ENCODE results near the gene TMEM9. TPM values are rescaled to one million over a fixed set of nuclear protein-coding genes. Genes with fewer than 3 reads are reported as not detected.
A peak's percentile ranks its signal among the peaks of the same experiment; 100 is the strongest.

Gene TMEM9
- total and polyA plus RNA-seq, 9 of the 15 experiments (the other 6 are each of a cell fraction or from before 2014, with no cell fraction given): 30.4 to 107 (median 67.6) TPM

DNA sequence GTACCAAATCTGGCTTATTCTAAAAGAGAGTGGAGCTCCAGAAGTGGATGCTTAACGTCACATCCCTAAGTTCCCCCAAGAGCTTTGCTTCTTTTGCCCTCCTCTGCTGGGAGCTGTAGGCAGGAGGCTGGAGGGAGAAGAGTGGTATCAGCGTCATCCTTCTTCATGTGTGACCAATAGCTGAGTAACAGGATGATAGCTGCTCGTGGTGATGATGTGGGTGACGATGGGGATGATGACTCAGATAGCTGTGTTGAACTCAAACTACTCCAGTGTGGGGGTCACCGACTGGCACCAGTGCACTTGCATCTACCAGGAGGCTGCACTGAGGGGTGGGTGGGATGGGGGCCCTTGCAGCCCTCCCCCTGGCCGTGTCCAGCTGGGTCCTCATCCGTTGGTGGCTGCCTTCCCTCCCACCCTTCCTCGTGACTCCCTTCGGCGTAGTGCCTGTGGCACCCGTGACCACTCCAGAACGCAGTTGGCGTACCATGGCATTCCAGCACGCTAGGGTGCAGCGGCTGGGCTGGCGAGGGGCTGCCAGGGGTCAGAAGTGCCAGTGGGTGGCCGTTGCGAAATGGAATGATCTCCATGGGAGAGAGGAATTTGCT, 37.5 kb upstream of the TMEM9 start (continued):
- TF ChIP-seq BACH1 (tag; IDR thresholded peaks at IDR 0.05) (no peak), NR2F6 (CRISPR knock-in tag; IDR thresholded peaks at IDR 0.05) (no peak), BRF1 (IDR thresholded peaks at IDR 0.05; ENCODE audit: borderline replicate concordance, extremely low read depth, insufficient read length) (no peak), ZNF717 (CRISPR knock-in tag; IDR thresholded peaks at IDR 0.05) (no peak), ZFPM2 (CRISPR knock-in tag; IDR thresholded peaks at IDR 0.05) (no peak), ARID1B (IDR thresholded peaks at IDR 0.05) (peak; percentile 37; the same call in 1 of the 2 replicates), IFI16 (CRISPR knock-in tag; IDR thresholded peaks at IDR 0.05) (no peak), ZKSCAN8 (CRISPR knock-in tag; IDR thresholded peaks at IDR 0.05) (no peak), CREM (IDR thresholded peaks at IDR 0.05; ENCODE audit: low read depth) (peak; percentile 79), CCAR2 (IDR thresholded peaks at IDR 0.05; ENCODE audit: low read depth, low read length) (no peak)
- TF ChIP-seq, protein P1, sequence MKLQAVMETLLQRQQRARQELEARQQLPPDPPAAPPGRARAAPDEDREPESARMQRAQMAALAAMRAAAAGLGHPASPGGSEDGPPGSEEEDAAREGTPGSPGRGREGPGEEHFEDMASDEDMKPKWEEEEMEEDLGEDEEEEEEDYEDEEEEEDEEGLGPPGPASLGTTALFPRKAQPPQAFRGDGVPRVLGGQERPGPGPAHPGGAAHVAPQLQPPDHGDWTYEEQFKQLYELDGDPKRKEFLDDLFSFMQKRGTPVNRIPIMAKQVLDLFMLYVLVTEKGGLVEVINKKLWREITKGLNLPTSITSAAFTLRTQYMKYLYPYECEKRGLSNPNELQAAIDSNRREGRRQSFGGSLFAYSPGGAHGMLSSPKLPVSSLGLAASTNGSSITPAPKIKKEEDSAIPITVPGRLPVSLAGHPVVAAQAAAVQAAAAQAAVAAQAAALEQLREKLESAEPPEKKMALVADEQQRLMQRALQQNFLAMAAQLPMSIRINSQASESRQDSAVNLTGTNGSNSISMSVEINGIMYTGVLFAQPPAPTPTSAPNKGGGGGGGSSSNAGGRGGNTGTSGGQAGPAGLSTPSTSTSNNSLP (IDR thresholded peaks at IDR 0.05; ENCODE audit: borderline replicate concordance, low read depth, low read length): no peak
- TF ChIP-seq, protein P2, sequence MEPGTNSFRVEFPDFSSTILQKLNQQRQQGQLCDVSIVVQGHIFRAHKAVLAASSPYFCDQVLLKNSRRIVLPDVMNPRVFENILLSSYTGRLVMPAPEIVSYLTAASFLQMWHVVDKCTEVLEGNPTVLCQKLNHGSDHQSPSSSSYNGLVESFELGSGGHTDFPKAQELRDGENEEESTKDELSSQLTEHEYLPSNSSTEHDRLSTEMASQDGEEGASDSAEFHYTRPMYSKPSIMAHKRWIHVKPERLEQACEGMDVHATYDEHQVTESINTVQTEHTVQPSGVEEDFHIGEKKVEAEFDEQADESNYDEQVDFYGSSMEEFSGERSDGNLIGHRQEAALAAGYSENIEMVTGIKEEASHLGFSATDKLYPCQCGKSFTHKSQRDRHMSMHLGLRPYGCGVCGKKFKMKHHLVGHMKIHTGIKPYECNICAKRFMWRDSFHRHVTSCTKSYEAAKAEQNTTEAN (CRISPR knock-in tag; IDR thresholded peaks at IDR 0.05): no peak
- TF ChIP-seq, protein P3, sequence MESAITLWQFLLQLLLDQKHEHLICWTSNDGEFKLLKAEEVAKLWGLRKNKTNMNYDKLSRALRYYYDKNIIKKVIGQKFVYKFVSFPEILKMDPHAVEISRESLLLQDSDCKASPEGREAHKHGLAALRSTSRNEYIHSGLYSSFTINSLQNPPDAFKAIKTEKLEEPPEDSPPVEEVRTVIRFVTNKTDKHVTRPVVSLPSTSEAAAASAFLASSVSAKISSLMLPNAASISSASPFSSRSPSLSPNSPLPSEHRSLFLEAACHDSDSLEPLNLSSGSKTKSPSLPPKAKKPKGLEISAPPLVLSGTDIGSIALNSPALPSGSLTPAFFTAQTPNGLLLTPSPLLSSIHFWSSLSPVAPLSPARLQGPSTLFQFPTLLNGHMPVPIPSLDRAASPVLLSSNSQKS (CRISPR knock-in tag; IDR thresholded peaks at IDR 0.05): no peak
- TF ChIP-seq, protein P4, sequence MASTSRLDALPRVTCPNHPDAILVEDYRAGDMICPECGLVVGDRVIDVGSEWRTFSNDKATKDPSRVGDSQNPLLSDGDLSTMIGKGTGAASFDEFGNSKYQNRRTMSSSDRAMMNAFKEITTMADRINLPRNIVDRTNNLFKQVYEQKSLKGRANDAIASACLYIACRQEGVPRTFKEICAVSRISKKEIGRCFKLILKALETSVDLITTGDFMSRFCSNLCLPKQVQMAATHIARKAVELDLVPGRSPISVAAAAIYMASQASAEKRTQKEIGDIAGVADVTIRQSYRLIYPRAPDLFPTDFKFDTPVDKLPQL (IDR thresholded peaks at IDR 0.05; ENCODE audit: extremely low read depth, insufficient read length): no peak
- TF ChIP-seq, protein P5, sequence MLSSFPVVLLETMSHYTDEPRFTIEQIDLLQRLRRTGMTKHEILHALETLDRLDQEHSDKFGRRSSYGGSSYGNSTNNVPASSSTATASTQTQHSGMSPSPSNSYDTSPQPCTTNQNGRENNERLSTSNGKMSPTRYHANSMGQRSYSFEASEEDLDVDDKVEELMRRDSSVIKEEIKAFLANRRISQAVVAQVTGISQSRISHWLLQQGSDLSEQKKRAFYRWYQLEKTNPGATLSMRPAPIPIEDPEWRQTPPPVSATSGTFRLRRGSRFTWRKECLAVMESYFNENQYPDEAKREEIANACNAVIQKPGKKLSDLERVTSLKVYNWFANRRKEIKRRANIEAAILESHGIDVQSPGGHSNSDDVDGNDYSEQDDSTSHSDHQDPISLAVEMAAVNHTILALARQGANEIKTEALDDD (IDR thresholded peaks at IDR 0.05): no peak
- TF ChIP-seq, protein P6, sequence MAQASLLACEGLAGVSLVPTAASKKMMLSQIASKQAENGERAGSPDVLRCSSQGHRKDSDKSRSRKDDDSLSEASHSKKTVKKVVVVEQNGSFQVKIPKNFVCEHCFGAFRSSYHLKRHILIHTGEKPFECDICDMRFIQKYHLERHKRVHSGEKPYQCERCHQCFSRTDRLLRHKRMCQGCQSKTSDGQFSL (CRISPR knock-in tag; IDR thresholded peaks at IDR 0.05): no peak
- TF ChIP-seq, protein P6 (tag; IDR thresholded peaks at IDR 0.05): no peak
- TF ChIP-seq, protein P7, sequence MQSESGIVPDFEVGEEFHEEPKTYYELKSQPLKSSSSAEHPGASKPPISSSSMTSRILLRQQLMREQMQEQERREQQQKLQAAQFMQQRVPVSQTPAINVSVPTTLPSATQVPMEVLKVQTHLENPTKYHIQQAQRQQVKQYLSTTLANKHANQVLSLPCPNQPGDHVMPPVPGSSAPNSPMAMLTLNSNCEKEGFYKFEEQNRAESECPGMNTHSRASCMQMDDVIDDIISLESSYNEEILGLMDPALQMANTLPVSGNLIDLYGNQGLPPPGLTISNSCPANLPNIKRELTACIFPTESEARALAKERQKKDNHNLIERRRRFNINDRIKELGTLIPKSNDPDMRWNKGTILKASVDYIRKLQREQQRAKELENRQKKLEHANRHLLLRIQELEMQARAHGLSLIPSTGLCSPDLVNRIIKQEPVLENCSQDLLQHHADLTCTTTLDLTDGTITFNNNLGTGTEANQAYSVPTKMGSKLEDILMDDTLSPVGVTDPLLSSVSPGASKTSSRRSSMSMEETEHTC (IDR thresholded peaks at IDR 0.05): no peak

Data from K562 (cell line).